K562 (cell line): ENCODE results near the gene POLD1. TPM values are rescaled to one million over a fixed set of nuclear protein-coding genes. Genes with fewer than 3 reads are reported as not detected.

Experiments used
- ARID1B ChIP-seq: fragments of 450-650 bp; IDR thresholded peaks from 2 replicates; pipeline ENCODE4 v1.6.1; 2016; ENCODE audit warnings: antibody characterized with exemption, mild to moderate bottlenecking, inconsistent platforms
- CTCFL ChIP-seq: IDR thresholded peaks from 2 replicates; pipeline ENCODE4 v1.6.1; 2011; ENCODE audit warnings: borderline replicate concordance, low read depth, mild to moderate bottlenecking, moderate library complexity, low read length; ENCODE audit not compliant: insufficient read depth, poor library complexity, severe bottlenecking
- DNMT1 ChIP-seq: fragments of 450-650 bp; IDR thresholded peaks from 2 replicates; pipeline ENCODE4 v1.6.1; 2016; ENCODE audit warnings: antibody characterized with exemption, mild to moderate bottlenecking
- FOXP4 ChIP-seq: sonication (generic); formaldehyde crosslinking; IDR thresholded peaks from 2 replicates; pipeline ENCODE4 v1.8.0; 2022; ENCODE audit warnings: mild to moderate bottlenecking, missing genetic modification reagents, borderline replicate concordance
- GTF2F1 ChIP-seq: IDR thresholded peaks from 2 replicates; pipeline ENCODE4 v1.6.1; 2011; ENCODE audit warnings: low read depth, low read length, improper control_type of control experiment
- HOMEZ ChIP-seq: fragments of 250-450 bp; sonication (Bioruptor Pico); IDR thresholded peaks from 2 replicates; pipeline ENCODE4 v1.4.0; 2020; ENCODE audit warnings: mild to moderate bottlenecking, moderate library complexity
- NR4A1 ChIP-seq, 2 experiments: fragments of 250-450 bp in 1 of 2; fragments of 450-650 bp in 1 of 2; sonication (Bioruptor Pico) in 1 of 2; IDR thresholded peaks; 2 replicates each; pipeline versions ENCODE4 v1.4.0 to v1.6.1; 2016 to 2020; ENCODE audit warnings: mild to moderate bottlenecking in 2 of 2, missing compliant biosample characterization in 1 of 2, missing genetic modification characterization in 1 of 2, moderate library complexity in 1 of 2
- PML ChIP-seq: IDR thresholded peaks from 2 replicates; pipeline ENCODE4 v1.6.1; 2012; ENCODE audit warnings: low read length, inconsistent platforms
- SREBF2 ChIP-seq: sonication (generic); formaldehyde crosslinking; IDR thresholded peaks from 2 replicates; pipeline ENCODE4 v1.4.0; 2020; ENCODE audit warnings: mild to moderate bottlenecking, missing genetic modification reagents
- SUPT5H ChIP-seq: fragments of 450-650 bp; IDR thresholded peaks from 2 replicates; pipeline ENCODE4 v1.6.1; 2016
- TEAD1 ChIP-seq, 2 experiments: fragments of 450-650 bp in 1 of 2; sonication (generic) in 1 of 2; formaldehyde crosslinking; IDR thresholded peaks; 2 replicates each; pipeline versions ENCODE4 v1.4.0 to v1.8.0; 2020 to 2022; ENCODE audit warnings: mild to moderate bottlenecking in 2 of 2, missing genetic modification reagents in 1 of 2
- ZC3H4 ChIP-seq: sonication (generic); formaldehyde crosslinking; IDR thresholded peaks from 2 replicates; pipeline ENCODE4 v1.9.0; 2021; ENCODE audit warnings: missing genetic modification reagents, borderline replicate concordance
- ZC3H8 ChIP-seq: fragments of 450-650 bp; IDR thresholded peaks from 2 replicates; pipeline ENCODE4 v1.6.1; 2017
- ZHX1 ChIP-seq: fragments of 150-350 bp; conservative IDR thresholded peaks from 2 replicates; pipeline ENCODE4 v1.6.1; 2014; ENCODE audit warnings: low read length
- ZNF12 ChIP-seq: sonication (generic); formaldehyde crosslinking; IDR thresholded peaks from 2 replicates; pipeline ENCODE4 v1.4.0; 2020; ENCODE audit warnings: mild to moderate bottlenecking, missing genetic modification reagents
- ZNF217 ChIP-seq: sonication (generic); formaldehyde crosslinking; IDR thresholded peaks from 2 replicates; pipeline ENCODE4 v1.8.0; 2022; ENCODE audit warnings: mild to moderate bottlenecking, missing genetic modification reagents
- ZNF561 ChIP-seq: fragments of 450-650 bp; formaldehyde crosslinking; conservative IDR thresholded peaks from 2 replicates; pipeline ENCODE4 v1.4.0; 2020; ENCODE audit warnings: mild to moderate bottlenecking, moderate library complexity
- ZZZ3 ChIP-seq: fragments of 450-650 bp; IDR thresholded peaks from 2 replicates; pipeline ENCODE4 v1.6.1; 2016; ENCODE audit warnings: antibody characterized with exemption, mild to moderate bottlenecking, moderate library complexity
- polyA plus RNA-seq, 8 experiments: library from polyadenylated mRNA; depleted of rRNA in 4 of 8; stranded (reverse) in 5 of 8; unstranded in 3 of 8; fragments of >200 nt; fragmentation: Nextera tagmentation in 2 of 8; fragmentation: Illumina TruSeq in 1 of 8; extraction: Ambion mirVana in 2 of 8; extraction: Trizol in 1 of 8; gene quantifications; 2 replicates each; pipeline versions ENCODE4 v1.2.1 to v1.2.3, GENCODE V29; 2011 to 2014; ENCODE audit warnings: inconsistent platforms in 1 of 8, missing spikeins in 1 of 8
- total RNA-seq, 7 experiments: library from RNA; depleted of rRNA in 6 of 7; stranded (reverse); fragments of >200 nt in 6 of 7; fragmentation: Illumina TruSeq in 2 of 7; extraction: Trizol in 2 of 7; gene quantifications; 2 replicates each; pipeline versions ENCODE4 v1.2.1 to v1.2.3, GENCODE V29; 2011 to 2021; ENCODE audit warnings: low replicate concordance in 1 of 7

POLD1 gene
- total and polyA plus RNA-seq, 9 of the 15 experiments (the other 6 are each of a cell fraction or from before 2014, with no cell fraction given) = 1.3 to 312 (median 47.8) TPM

- TF ChIP-seq ZNF561 = no peak
- no peak for TF ChIP-seq SREBF2
- TF ChIP-seq ZC3H8 = no peak
- TF ChIP-seq ZHX1 = no peak
- peak in 1 of 2 experiments; percentile 2; a peak in 1 of 4 replicates for TF ChIP-seq TEAD1 (CRISPR knock-in tag; IDR thresholded peaks at IDR 0.05)
- peak; percentile 89; the same call in 1 of the 2 replicates for TF ChIP-seq DNMT1
- no peak for TF ChIP-seq NR4A1 (CRISPR knock-in tag; IDR thresholded peaks at IDR 0.05)
- 0 out of 2 replicates have a peak, but pooled peaks have one; percentile 25 for TF ChIP-seq NR4A1 (tag; IDR thresholded peaks at IDR 0.05)
- no peak for TF ChIP-seq CTCFL
- TF ChIP-seq ZZZ3 = no peak
- peak; percentile 4; the same call in 1 of the 2 replicates for TF ChIP-seq PML
- TF ChIP-seq ZC3H4 (CRISPR knock-in tag) = no peak
- no peak for TF ChIP-seq HOMEZ (CRISPR knock-in tag)
- TF ChIP-seq ZNF12 (CRISPR knock-in tag) = no peak
- TF ChIP-seq ARID1B = 0 out of 2 replicates have a peak, but pooled peaks have one; percentile 19
- no peak for TF ChIP-seq FOXP4
- TF ChIP-seq ZNF217 (CRISPR knock-in tag) = no peak
- no peak for TF ChIP-seq GTF2F1
- TF ChIP-seq SUPT5H = 0 out of 2 replicates have a peak, but pooled peaks have one; percentile 16
These were observed 921 bp upstream of the POLD1 start (continued) for GRCh38 chr19:50383001-50383851.
